Measurements from ENCODE around the gene OR8B8. TPM values are rescaled to one million over a fixed set of nuclear protein-coding genes. Genes with fewer than 3 reads are reported as not detected.

Gene OR8B8
- total and polyA plus RNA-seq, 10 of the 15 experiments (the other 5 are each of a cell fraction or from before 2014, with no cell fraction given) = not detected

GRCh38 chr11:124482362-124483147 is 37.1 kb upstream of the OR8B8 start (continued):
- TF ChIP-seq ZBTB11 (CRISPR knock-in tag; IDR thresholded peaks at IDR 0.05) = no peak

GRCh38 chr11:124481365-124482323 is 36.1 kb upstream of the OR8B8 start:
- H3K27ac ChIP-seq (ENCODE audit: control insufficient read depth, insufficient read depth) = no peak overlapping the region
- intact Hi-C loops (cut with micrococcal nuclease; ENCODE audit: unreplicated experiment) (no loop called here), in situ Hi-C loops (cut with MboI) (no loop called here)
- FAIRE-seq (no peak), ATAC-seq (peak; percentile 64), DNase-seq (ENCODE audit: low read depth, low spot score) (no peak)
- WGBS (ENCODE audit: insufficient coverage, insufficient replicate concordance, low lambda C conversion rate, missing lambda C conversion rate) = 11% methylated on average over 20 of the region's 20 CpGs
- no peaks in the 10 kb centered on the region for H3K9me3 ChIP-seq (replicated peaks; ENCODE audit: control insufficient read depth, insufficient read depth, low read length)
- H3K79me2 ChIP-seq (ENCODE audit: control insufficient read depth, insufficient read depth, low read length) = no peaks in the 10 kb centered on the region
- POLR2A ChIA-PET = no interaction called here
- H4K20me1 ChIP-seq (ENCODE audit: control insufficient read depth, insufficient read depth) = no peaks in the 10 kb centered on the region
- H3K4me1 ChIP-seq (ENCODE audit: control insufficient read depth, insufficient read depth, low read length) = no peaks in the 10 kb centered on the region
- no peaks in the 10 kb centered on the region; a peak in 1 of 4 replicates for H3K27me3 ChIP-seq (replicated peaks in 1 of 2; ENCODE audit: control insufficient read depth in 2 of 2, insufficient read depth in 2 of 2, low read length in 1 of 2)
- H3K4me3 ChIP-seq = no peak overlapping the region
- H2AFZ ChIP-seq (ENCODE audit: control insufficient read depth, low read depth, low read length) = peak overlapping the region; percentile 44
- H3K4me2 ChIP-seq (ENCODE audit: control insufficient read depth, insufficient read depth) = peak overlapping the region; percentile 64
- BruUV-seq (replicated peaks) = no TSS peak
- SMC1A ChIA-PET (ENCODE audit: uncharacterized antibody, unreplicated experiment) = no interaction called here
- no peaks in the 10 kb centered on the region for H3K36me3 ChIP-seq (ENCODE audit: control insufficient read depth in 2 of 2, insufficient read depth in 2 of 2, low read length in 1 of 2)
- RAD21 ChIA-PET (ENCODE audit: unreplicated experiment) = no interaction called here
- CTCF ChIA-PET = no interaction called here
- no peak overlapping the region for H3K9ac ChIP-seq (ENCODE audit: control insufficient read depth, insufficient read depth, low read length)
- TF ChIP-seq LARP7 (IDR thresholded peaks at IDR 0.05) = no peak
- no peak for TF ChIP-seq HDAC2 (IDR thresholded peaks at IDR 0.05)
- TF ChIP-seq ZNF592 (IDR thresholded peaks at IDR 0.05) = no peak
- no peak for TF ChIP-seq STAT3 (IDR thresholded peaks at IDR 0.05; ENCODE audit: low read depth, low read length)
- TF ChIP-seq USF2 (IDR thresholded peaks at IDR 0.05; ENCODE audit: borderline replicate concordance, low read depth, low read length) = no peak
- TF ChIP-seq ZNF384 (IDR thresholded peaks at IDR 0.05; ENCODE audit: borderline replicate concordance, low read depth, low read length) = no peak
- no peak for TF ChIP-seq NR2C2 (IDR thresholded peaks at IDR 0.05; ENCODE audit: borderline replicate concordance, control insufficient read depth, insufficient read length, low read depth)
- TF ChIP-seq ZBED1 (IDR thresholded peaks at IDR 0.05; ENCODE audit: borderline replicate concordance) = no peak
